Type B pancreatic cell (in vitro differentiated cells): ENCODE data around the gene CAMTA2. TPM values are rescaled to one million over a fixed set of nuclear protein-coding genes. Genes with fewer than 3 reads are reported as not detected.
"Not testable (repeated sequence)": the region's sequence is repeated elsewhere in the genome, so short reads cannot be mapped to it uniquely, and the experiment has no call there.

Experiments used
- DNase-seq: peaks from one replicate; pipeline ENCODE4 v3.0.0; 2021; ENCODE audit warnings: mixed read lengths; ENCODE audit not compliant: unreplicated experiment; ENCODE audit errors: extremely low spot score
- H3K27ac Mint-ChIP-seq: 2 replicates; pipeline ENCODE4 v1.8.0; 2021; ENCODE audit warnings: mild to moderate bottlenecking, mixed read lengths
- H3K27me3 Mint-ChIP-seq: 2 replicates; pipeline ENCODE4 v1.8.0; 2021; ENCODE audit warnings: mixed read lengths
- H3K36me3 Mint-ChIP-seq: 2 replicates; pipeline ENCODE4 v1.8.0; 2021; ENCODE audit warnings: mixed read lengths
- H3K4me1 Mint-ChIP-seq: one replicate; pipeline ENCODE4 v1.8.0; 2021; ENCODE audit warnings: mixed read lengths; ENCODE audit not compliant: unreplicated experiment
- H3K4me3 Mint-ChIP-seq: 2 replicates; pipeline ENCODE4 v1.8.0; 2021; ENCODE audit warnings: mild to moderate bottlenecking, mixed read lengths
- H3K9me3 Mint-ChIP-seq: 2 replicates; pipeline ENCODE4 v1.8.0; 2021; ENCODE audit warnings: mixed read lengths
- total RNA-seq: library from RNA; stranded (reverse); gene quantifications from 2 replicates; pipeline ENCODE4 v1.2.1, GENCODE V29; 2021; ENCODE audit warnings: low replicate concordance
- TF ChIP-seq, protein P1 (sequence below): fragments of 200-600 bp; sonication (generic); conservative IDR thresholded peaks from 2 replicates; pipeline ENCODE4 v1.5.0; 2021; ENCODE audit warnings: antibody characterized with exemption, mild to moderate bottlenecking

CAMTA2 gene
- total RNA-seq, 1 donor from 2014 or later, result 26.3 TPM

DNA sequence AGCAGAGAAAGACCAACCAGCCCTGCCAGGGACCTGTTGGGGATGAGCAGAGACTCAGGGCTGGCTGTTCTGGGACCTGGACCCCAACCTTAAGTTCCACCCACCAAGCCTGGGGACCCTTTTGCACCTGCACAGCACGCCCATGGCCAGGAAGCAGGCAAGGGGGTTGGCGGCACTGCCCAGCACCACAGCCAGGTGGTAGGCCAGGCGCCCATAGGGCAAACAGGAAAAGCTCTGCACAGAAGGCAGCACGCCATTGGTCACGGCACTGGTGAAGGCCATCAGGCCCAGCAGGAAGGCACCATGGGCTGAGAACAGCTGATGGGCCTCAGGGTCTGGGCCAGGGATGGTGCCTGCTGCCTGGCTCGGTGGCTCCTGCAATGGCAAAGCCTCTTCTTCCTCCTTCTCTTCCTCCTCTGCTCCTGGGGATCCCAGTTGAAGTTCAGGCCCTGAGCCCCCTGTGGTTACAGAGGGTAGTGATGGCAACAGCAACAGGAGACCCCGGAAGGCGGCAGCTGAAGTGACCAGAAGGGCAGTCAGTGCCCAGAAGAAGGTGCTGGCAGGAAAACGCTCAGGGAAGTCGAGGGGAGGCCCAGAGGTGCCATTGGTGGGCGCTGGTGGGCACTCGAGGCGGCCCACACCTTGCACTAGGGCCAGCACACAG, 46.0 kb upstream of the CAMTA2 start:
- no peak for DNase-seq
- TF ChIP-seq, protein P1, sequence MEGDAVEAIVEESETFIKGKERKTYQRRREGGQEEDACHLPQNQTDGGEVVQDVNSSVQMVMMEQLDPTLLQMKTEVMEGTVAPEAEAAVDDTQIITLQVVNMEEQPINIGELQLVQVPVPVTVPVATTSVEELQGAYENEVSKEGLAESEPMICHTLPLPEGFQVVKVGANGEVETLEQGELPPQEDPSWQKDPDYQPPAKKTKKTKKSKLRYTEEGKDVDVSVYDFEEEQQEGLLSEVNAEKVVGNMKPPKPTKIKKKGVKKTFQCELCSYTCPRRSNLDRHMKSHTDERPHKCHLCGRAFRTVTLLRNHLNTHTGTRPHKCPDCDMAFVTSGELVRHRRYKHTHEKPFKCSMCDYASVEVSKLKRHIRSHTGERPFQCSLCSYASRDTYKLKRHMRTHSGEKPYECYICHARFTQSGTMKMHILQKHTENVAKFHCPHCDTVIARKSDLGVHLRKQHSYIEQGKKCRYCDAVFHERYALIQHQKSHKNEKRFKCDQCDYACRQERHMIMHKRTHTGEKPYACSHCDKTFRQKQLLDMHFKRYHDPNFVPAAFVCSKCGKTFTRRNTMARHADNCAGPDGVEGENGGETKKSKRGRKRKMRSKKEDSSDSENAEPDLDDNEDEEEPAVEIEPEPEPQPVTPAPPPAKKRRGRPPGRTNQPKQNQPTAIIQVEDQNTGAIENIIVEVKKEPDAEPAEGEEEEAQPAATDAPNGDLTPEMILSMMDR, result peak; percentile 45
- Mint-ChIP-seq H3K36me3 (no peaks in the 10 kb centered on the region), H3K4me1 (peaks cover 4% of the 10 kb centered on the region), H3K9me3 (no peaks in the 10 kb centered on the region), H3K27ac (no peak overlapping the region), H3K27me3 (peaks cover 35% of the 10 kb centered on the region), H3K4me3 (no peak overlapping the region)

DNA sequence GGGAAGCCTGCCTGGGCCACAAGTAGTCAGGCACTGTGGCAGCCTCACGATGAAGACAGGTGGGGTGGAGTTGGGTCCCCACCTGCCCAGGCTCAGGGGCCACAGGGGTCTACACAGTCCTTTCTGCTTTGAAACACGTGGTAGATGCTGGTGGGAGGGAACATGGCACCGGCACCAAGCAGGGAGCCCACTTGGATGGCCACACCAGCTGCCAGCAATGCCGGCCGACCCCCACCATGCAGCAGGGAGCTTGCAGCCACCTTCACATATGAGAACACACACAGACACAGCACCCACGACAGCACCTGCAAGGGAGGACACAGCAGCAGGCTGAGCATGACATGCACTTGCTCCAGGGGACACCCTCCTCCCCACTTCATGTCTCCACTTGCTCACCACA, 45.4 kb upstream of the CAMTA2 start:
- H3K4me1 Mint-ChIP-seq, result peaks cover 4% of the 10 kb centered on the region
- H3K27me3 Mint-ChIP-seq, result peaks cover 35% of the 10 kb centered on the region
- no peaks in the 10 kb centered on the region for H3K9me3 Mint-ChIP-seq
- no peak for DNase-seq
- no peaks in the 10 kb centered on the region for H3K36me3 Mint-ChIP-seq
- TF ChIP-seq, protein P1, result no peak
- no peak overlapping the region for H3K4me3 Mint-ChIP-seq
- H3K27ac Mint-ChIP-seq, result no peak overlapping the region

DNA sequence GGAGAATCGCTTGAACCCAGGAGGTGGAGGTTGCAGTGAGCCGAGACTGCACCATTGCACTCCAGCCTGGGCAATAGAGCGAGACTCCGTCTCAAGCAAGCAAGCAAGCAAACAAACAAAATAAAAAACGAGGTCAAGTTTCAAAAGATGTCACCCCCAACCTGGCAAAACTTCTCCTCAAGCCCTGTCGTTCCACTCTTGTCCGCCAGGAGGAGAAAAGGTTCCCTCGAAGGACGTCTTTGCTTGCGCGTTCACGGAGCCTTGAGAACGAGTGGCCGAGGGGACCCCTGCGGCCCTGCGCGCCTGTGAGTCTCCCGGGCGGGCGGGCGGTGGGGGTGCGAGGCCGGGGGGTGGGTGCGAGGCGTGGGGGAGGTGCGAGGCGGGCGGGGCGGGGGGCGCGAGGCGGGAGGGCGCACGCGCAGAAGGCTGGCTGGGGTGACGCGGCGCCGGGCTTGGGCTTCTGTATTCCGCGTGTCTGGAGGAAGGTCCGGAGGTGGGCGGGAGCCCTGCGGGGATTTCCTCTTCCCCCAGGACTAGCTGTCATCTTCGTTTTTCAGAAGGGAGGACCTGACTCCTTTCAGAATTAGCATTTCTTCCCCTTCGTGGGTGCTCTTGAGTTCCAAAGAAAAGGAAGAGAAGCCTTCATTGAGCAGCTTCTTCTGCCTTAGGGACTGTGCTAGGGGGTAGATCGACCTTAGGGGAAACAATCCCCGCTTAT, 44.0 kb upstream of the CAMTA2 start:
- H3K27ac Mint-ChIP-seq, result peak overlapping the region; percentile 43
- no peaks in the 10 kb centered on the region for H3K36me3 Mint-ChIP-seq
- TF ChIP-seq, protein P1, result peak; percentile 83
- H3K9me3 Mint-ChIP-seq, result no peaks in the 10 kb centered on the region
- peak overlapping the region; percentile 85 for H3K4me3 Mint-ChIP-seq
- DNase-seq, result peak; percentile 86
- H3K4me1 Mint-ChIP-seq, result peaks cover 4% of the 10 kb centered on the region
- peaks cover 35% of the 10 kb centered on the region for H3K27me3 Mint-ChIP-seq

DNA sequence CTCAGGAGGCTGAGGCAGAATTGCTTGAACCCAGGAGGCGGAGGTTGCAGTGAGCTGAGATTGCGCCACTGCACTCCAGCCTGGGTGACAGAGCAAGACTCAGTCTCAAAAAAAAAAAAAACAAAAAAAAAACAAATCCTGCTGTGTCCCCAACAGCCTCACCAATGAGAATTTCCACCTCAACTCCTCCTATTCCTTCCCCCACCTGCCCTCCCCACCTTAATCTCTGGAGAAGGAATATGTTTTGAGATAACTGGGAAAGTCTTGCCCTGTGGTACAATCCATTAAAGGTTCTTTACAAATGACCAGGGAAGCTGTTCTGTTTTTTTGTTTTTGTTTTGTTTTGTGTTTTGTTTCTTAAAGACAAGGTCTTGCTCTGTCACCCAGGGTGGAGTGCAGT, 42.7 kb upstream of the CAMTA2 start:
- H3K27me3 Mint-ChIP-seq, result peaks cover 35% of the 10 kb centered on the region
- H3K36me3 Mint-ChIP-seq, DNase-seq, H3K4me3 Mint-ChIP-seq, H3K4me1 Mint-ChIP-seq, H3K9me3 Mint-ChIP-seq, H3K27ac Mint-ChIP-seq: not testable (repeated sequence)

DNA sequence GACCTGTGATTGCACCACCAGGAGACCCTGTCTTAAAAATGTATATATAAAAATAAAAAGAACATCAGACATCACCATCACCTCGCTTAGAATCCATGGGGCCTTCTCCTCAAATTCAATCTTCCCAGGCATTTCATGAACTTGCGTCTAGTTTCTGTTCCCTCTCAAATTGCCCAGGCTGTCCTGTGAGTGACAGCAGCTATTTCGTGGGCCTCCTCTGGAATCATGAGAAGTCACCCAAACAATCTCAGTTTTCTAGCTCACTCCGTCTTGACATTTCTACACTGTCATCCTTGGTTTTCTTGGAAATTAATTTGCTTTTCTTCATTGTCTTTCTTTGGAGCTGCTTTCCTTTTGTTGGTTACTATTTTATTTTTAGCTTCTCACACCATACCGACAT, 40.4 kb upstream of the CAMTA2 start:
- no peak for DNase-seq
- TF ChIP-seq, protein P1, result no peak
- no peaks in the 10 kb centered on the region for H3K9me3 Mint-ChIP-seq
- peaks cover 5% of the 10 kb centered on the region for H3K36me3 Mint-ChIP-seq
- peaks cover 4% of the 10 kb centered on the region for H3K4me1 Mint-ChIP-seq
- peaks cover 22% of the 10 kb centered on the region for H3K27me3 Mint-ChIP-seq
- H3K4me3 Mint-ChIP-seq, result no peak overlapping the region
- H3K27ac Mint-ChIP-seq, result no peak overlapping the region

DNA sequence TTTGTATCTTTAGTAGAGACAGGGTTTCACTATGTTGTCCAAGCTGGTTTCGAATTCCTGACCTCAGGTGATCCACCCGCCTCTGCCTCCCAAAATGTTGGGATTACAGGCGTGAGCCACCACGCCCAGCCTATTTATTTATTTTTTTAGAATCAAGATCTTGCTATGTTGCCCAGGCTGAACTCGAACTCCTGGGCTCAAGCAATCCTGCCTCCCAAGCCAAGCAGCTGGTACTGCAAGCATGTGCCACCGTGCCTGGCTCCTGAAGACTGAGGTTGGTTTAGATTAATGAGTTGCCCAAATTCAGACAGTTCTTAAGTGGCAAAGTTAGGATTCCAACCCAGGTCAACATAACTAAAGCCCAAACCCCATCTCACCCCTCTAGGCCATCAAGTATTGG, 39.8 kb upstream of the CAMTA2 start:
- H3K4me1 Mint-ChIP-seq, result peaks cover 4% of the 10 kb centered on the region
- H3K27me3 Mint-ChIP-seq, result peaks cover 22% of the 10 kb centered on the region
- peaks cover 5% of the 10 kb centered on the region for H3K36me3 Mint-ChIP-seq
- DNase-seq, result no peak
- H3K4me3 Mint-ChIP-seq, result no peak overlapping the region
- H3K27ac Mint-ChIP-seq, result no peak overlapping the region
- no peaks in the 10 kb centered on the region for H3K9me3 Mint-ChIP-seq
- TF ChIP-seq, protein P1, result no peak
